Smooth muscle cell (in vitro differentiated cells): ENCODE measurements around the gene SUPT3H. TPM values are rescaled to one million over a fixed set of nuclear protein-coding genes. Genes with fewer than 3 reads are reported as not detected.

Experiments used
- DNase-seq: peaks from one replicate; lab custom pipeline; 2025; ENCODE audit not compliant: unreplicated experiment; lab: John Stamatoyannopoulos, UW
- H2AFZ ChIP-seq: fragments of 200-600 bp; sonication (generic); 2 replicates; pipeline ENCODE4 v1.6.0; 2016; ENCODE audit warnings: antibody characterized with exemption, low read depth, mild to moderate bottlenecking
- H3F3A ChIP-seq: fragments of 200-600 bp; sonication (generic); 2 replicates; pipeline ENCODE4 v1.6.0; 2017; ENCODE audit warnings: antibody characterized with exemption, low read depth
- H3K27ac ChIP-seq: fragments of 200-600 bp; sonication (generic); 2 replicates; pipeline ENCODE4 v1.5.1; 2016; ENCODE audit warnings: low read depth, mild to moderate bottlenecking
- H3K27me3 ChIP-seq: fragments of 200-600 bp; sonication (generic); 2 replicates; pipeline ENCODE4 v1.6.1; 2016; ENCODE audit warnings: low read depth, mild to moderate bottlenecking
- H3K36me3 ChIP-seq: fragments of 200-600 bp; sonication (generic); 2 replicates; pipeline ENCODE4 v1.5.1; 2016; ENCODE audit warnings: low read depth
- H3K4me1 ChIP-seq: fragments of 200-600 bp; sonication (generic); 2 replicates; pipeline ENCODE4 v1.5.1; 2016; ENCODE audit warnings: low read depth
- H3K4me2 ChIP-seq: fragments of 200-600 bp; sonication (generic); 2 replicates; pipeline ENCODE4 v1.6.0; 2016; ENCODE audit warnings: mild to moderate bottlenecking
- H3K4me3 ChIP-seq: fragments of 200-600 bp; sonication (generic); 2 replicates; pipeline ENCODE4 v1.5.1; 2016; ENCODE audit warnings: mild to moderate bottlenecking
- H3K79me2 ChIP-seq: fragments of 200-600 bp; sonication (generic); 2 replicates; pipeline ENCODE4 v1.6.0; 2016; ENCODE audit warnings: low read depth, mild to moderate bottlenecking
- H3K9ac ChIP-seq: fragments of 200-600 bp; sonication (generic); 2 replicates; pipeline ENCODE4 v1.6.0; 2016; ENCODE audit warnings: low read depth
- H3K9me3 ChIP-seq: fragments of 200-600 bp; sonication (generic); replicated peaks from 2 replicates; pipeline ENCODE4 v1.5.1; 2016; ENCODE audit warnings: low read depth
- H4K20me1 ChIP-seq: fragments of 200-600 bp; sonication (generic); 2 replicates; pipeline ENCODE4 v1.6.0; 2016; ENCODE audit warnings: low read depth
- CTCF ChIP-seq: fragments of 200-600 bp; sonication (generic); IDR thresholded peaks from 2 replicates; pipeline ENCODE4 v1.5.1; 2017; ENCODE audit warnings: borderline replicate concordance, mild to moderate bottlenecking, antibody characterized with exemption; ENCODE audit not compliant: insufficient read depth, poor library complexity, severe bottlenecking
- WGBS: methylation state at CpG from one replicate; pipeline ENCODE4 v1.1.7; 2016; ENCODE audit warnings: low lambda C conversion rate; 5-methylcytosine and 5-hydroxymethylcytosine counted together
- polyA plus RNA-seq: library from polyadenylated mRNA; unstranded; fragments of >200 nt; fragmentation: Nextera tagmentation; extraction: Ambion mirVana; gene quantifications from 2 replicates; pipeline ENCODE4 v1.2.1, GENCODE V29; 2016
- total RNA-seq: library from RNA; depleted of rRNA; stranded (reverse); fragments of >200 nt; gene quantifications from 2 replicates; pipeline ENCODE4 v1.2.3, GENCODE V29; 2014

Gene SUPT3H
- total and polyA plus RNA-seq, 2 experiments from 2014 or later = 19.4 to 22.9 TPM

GRCh38 chr6:45206793-45207492 is 170.8 kb downstream of the SUPT3H start:
- WGBS = 90% methylated on average over 1 of the region's 1 CpG

GRCh38 chr6:45201484-45201883 is 176.2 kb downstream of the SUPT3H start:
- peaks cover 4% of the 10 kb centered on the region for H3K4me1 ChIP-seq
- WGBS = 97% methylated on average over 2 of the region's 2 CpGs
- no peak for TF ChIP-seq CTCF
- no peaks in the 10 kb centered on the region for H4K20me1 ChIP-seq
- H3K9ac ChIP-seq = no peak overlapping the region
- no peaks in the 10 kb centered on the region for H3K79me2 ChIP-seq
- no peaks in the 10 kb centered on the region for H3K36me3 ChIP-seq
- H3K27ac ChIP-seq = no peak overlapping the region
- no peaks in the 10 kb centered on the region for H3K9me3 ChIP-seq
- no peak for DNase-seq
- no peak overlapping the region for H2AFZ ChIP-seq
- no peak overlapping the region for H3K4me3 ChIP-seq
- no peak overlapping the region for H3K4me2 ChIP-seq
- no peaks in the 10 kb centered on the region for H3K27me3 ChIP-seq
- no peaks in the 10 kb centered on the region for H3F3A ChIP-seq

More at GRCh38 chr6:45206793-45207492, 170.8 kb downstream of the SUPT3H start:
- no peak overlapping the region for H3K4me2 ChIP-seq
- no peak overlapping the region for H3K27ac ChIP-seq
- H3K4me3 ChIP-seq = no peak overlapping the region
- no peak for DNase-seq
- H3F3A ChIP-seq = no peaks in the 10 kb centered on the region
- no peak overlapping the region for H2AFZ ChIP-seq
- no peaks in the 10 kb centered on the region for H4K20me1 ChIP-seq
- TF ChIP-seq CTCF = no peak
- no peaks in the 10 kb centered on the region for H3K9me3 ChIP-seq
- no peaks in the 10 kb centered on the region for H3K79me2 ChIP-seq
- H3K36me3 ChIP-seq = no peaks in the 10 kb centered on the region
- no peak overlapping the region for H3K9ac ChIP-seq
- H3K27me3 ChIP-seq = no peaks in the 10 kb centered on the region
- no peaks in the 10 kb centered on the region for H3K4me1 ChIP-seq

GRCh38 chr6:45200510-45200909 is 177.2 kb downstream of the SUPT3H start:
- H3K9ac ChIP-seq = no peak overlapping the region
- H3K4me1 ChIP-seq = peaks cover 4% of the 10 kb centered on the region
- no peaks in the 10 kb centered on the region for H3K9me3 ChIP-seq
- no peaks in the 10 kb centered on the region for H3K36me3 ChIP-seq
- no peaks in the 10 kb centered on the region for H4K20me1 ChIP-seq
- TF ChIP-seq CTCF = no peak
- no peak overlapping the region for H3K27ac ChIP-seq
- H3K27me3 ChIP-seq = no peaks in the 10 kb centered on the region
- H3K4me3 ChIP-seq = no peak overlapping the region
- no peak overlapping the region for H2AFZ ChIP-seq
- H3K4me2 ChIP-seq = no peak overlapping the region
- no peaks in the 10 kb centered on the region for H3K79me2 ChIP-seq
- no peaks in the 10 kb centered on the region for H3F3A ChIP-seq
- no peak for DNase-seq

GRCh38 chr6:45199554-45199953 is 178.2 kb downstream of the SUPT3H start:
- no peaks in the 10 kb centered on the region for H3F3A ChIP-seq
- no peaks in the 10 kb centered on the region for H4K20me1 ChIP-seq
- no peaks in the 10 kb centered on the region for H3K27me3 ChIP-seq
- no peaks in the 10 kb centered on the region for H3K9me3 ChIP-seq
- H3K9ac ChIP-seq = no peak overlapping the region
- no peaks in the 10 kb centered on the region for H3K79me2 ChIP-seq
- no peak for TF ChIP-seq CTCF
- H3K4me3 ChIP-seq = no peak overlapping the region
- no peak overlapping the region for H3K27ac ChIP-seq
- no peaks in the 10 kb centered on the region for H3K36me3 ChIP-seq
- H3K4me2 ChIP-seq = no peak overlapping the region
- peaks cover 4% of the 10 kb centered on the region for H3K4me1 ChIP-seq
- no peak for DNase-seq
- H2AFZ ChIP-seq = no peak overlapping the region
